ENCODE data around the gene LSM2. TPM values are rescaled to one million over a fixed set of nuclear protein-coding genes. Genes with fewer than 3 reads are reported as not detected.
"Not testable (repeated sequence)": the region's sequence is repeated elsewhere in the genome, so short reads cannot be mapped to it uniquely, and the experiment has no call there.

The LSM2 gene
- 10 to 100 TPM; 25.6 to 42.9 TPM for polyA plus RNA-seq

- Histone ChIP-seq H3K4me1 (ENCODE audit: control insufficient read depth in 2 of 2, insufficient read depth in 2 of 2, low read length in 1 of 2) (peaks cover 0 to 2% of the 10 kb centered on the region in 2 donors), H3K9me3 (ENCODE audit: control insufficient read depth in 2 of 2, insufficient read depth in 1 of 2, low read depth in 1 of 2, low read length in 1 of 2) (no peaks in the 10 kb centered on the region), H3K27ac (ENCODE audit: low read depth in 2 of 2, low read length in 1 of 2) (peak within 1 kb of the TSS; percentile 94 to 97), H3K4me3 (ENCODE audit: low read depth in 1 of 2, low read length in 2 of 2) (peak within 1 kb of the TSS; percentile 60 to 69), H3K27me3 (ENCODE audit: control insufficient read depth in 1 of 2, insufficient read depth in 2 of 2, low read length in 2 of 2) (no peaks in the 10 kb centered on the region), H3K36me3 (ENCODE audit: control insufficient read depth in 2 of 2, insufficient read depth in 2 of 2, low read length in 1 of 2) (no peaks in the 10 kb centered on the region)
- 0 to 1% methylated on average over 49 to 51 of the region's 51 CpGs for WGBS, 2 donors
Measured at GRCh38 chr6:31806470-31807272, at the start of gene LSM2. Gene LSM2 (minus strand): TSS chr6:31806966. CDS start chr6:31806757, 209 bp downstream.

DNA sequence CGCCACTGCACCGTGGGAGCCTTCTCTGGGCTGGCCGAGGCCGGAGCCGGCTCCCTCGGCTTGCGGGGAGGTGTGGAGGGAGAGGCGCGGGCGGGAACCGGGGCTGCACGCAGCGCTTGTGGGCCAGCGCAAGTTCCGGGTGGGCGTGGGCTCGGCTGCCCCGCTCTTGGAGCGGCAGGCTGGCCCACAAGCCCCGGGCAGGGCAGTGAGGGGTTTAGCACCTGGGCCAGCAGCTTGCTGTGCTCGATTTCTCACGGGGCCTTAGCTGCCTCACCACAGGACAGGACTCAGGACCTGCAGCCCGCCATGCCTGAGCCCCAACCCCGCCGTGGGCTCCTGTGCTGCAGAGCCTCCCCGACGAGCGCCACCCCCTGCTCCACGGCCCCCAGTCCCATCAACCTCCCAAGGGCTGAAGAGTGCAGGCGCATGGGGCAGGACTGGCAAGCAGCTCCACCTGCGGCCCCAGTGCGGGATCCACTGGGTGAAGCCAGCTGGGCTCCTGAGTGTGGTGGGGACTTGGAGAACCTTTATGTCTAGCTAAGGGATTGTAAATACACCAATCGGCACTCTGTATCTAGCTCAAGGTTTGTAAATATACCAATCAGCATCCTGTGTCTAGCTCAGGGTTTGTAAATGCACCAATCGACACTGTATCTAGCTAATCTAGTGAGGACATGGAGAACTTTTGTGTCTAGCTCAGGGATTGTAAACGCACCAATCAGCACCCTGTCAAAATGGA, 45.4 kb upstream of the LSM2 start:
- H3K4me1 ChIP-seq (ENCODE audit: control insufficient read depth in 2 of 2, insufficient read depth in 2 of 2, low read length in 1 of 2); H3K27me3 ChIP-seq (ENCODE audit: control insufficient read depth in 1 of 2, insufficient read depth in 2 of 2, low read length in 2 of 2); H3K27ac ChIP-seq (ENCODE audit: low read depth in 2 of 2, low read length in 1 of 2); H3K9me3 ChIP-seq (ENCODE audit: control insufficient read depth in 2 of 2, insufficient read depth in 1 of 2, low read depth in 1 of 2, low read length in 1 of 2); H3K36me3 ChIP-seq (ENCODE audit: control insufficient read depth in 2 of 2, insufficient read depth in 2 of 2, low read length in 1 of 2); H3K4me3 ChIP-seq (ENCODE audit: low read depth in 1 of 2, low read length in 2 of 2): not testable (repeated sequence)
- 90 to 91% methylated on average over 35 of the region's 35 CpGs for WGBS, 2 donors

DNA sequence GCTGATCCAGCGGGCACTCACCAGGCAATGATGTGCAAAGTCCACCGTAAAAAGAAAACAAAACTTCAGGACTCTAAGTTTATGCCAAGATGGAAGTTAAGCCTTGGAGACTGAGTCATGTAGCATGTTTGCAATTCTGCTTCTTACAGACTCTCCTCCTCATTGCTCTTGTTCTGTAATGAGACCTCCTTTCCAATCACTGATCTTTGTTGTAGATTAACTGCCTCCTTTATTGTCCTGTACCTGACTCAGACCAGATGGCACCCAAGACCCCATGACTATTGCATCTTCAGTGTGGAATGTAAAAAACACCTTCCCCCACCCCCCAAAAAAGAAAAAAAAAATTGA, 44.7 kb upstream of the LSM2 start:
- H3K4me1 ChIP-seq (ENCODE audit: control insufficient read depth in 2 of 2, insufficient read depth in 2 of 2, low read length in 1 of 2) = no peaks in the 10 kb centered on the region
- H3K36me3 ChIP-seq (ENCODE audit: control insufficient read depth in 2 of 2, insufficient read depth in 2 of 2, low read length in 1 of 2) = no peaks in the 10 kb centered on the region
- H3K9me3 ChIP-seq (ENCODE audit: control insufficient read depth in 2 of 2, insufficient read depth in 1 of 2, low read depth in 1 of 2, low read length in 1 of 2) = peaks cover 0 to 2% of the 10 kb centered on the region in 2 donors
- H3K4me3 ChIP-seq (ENCODE audit: low read depth in 1 of 2, low read length in 2 of 2) = no peak overlapping the region
- H3K27ac ChIP-seq (ENCODE audit: low read depth in 2 of 2, low read length in 1 of 2) = no peak overlapping the region
- 58 to 63% methylated on average over 2 of the region's 2 CpGs for WGBS, 2 donors
- H3K27me3 ChIP-seq (ENCODE audit: control insufficient read depth in 1 of 2, insufficient read depth in 2 of 2, low read length in 2 of 2) = no peaks in the 10 kb centered on the region

GRCh38 chr6:31850765-31851484, 44.2 kb upstream of the LSM2 start:
- 94 to 97% methylated on average over 2 of the region's 2 CpGs for WGBS, 2 donors

DNA sequence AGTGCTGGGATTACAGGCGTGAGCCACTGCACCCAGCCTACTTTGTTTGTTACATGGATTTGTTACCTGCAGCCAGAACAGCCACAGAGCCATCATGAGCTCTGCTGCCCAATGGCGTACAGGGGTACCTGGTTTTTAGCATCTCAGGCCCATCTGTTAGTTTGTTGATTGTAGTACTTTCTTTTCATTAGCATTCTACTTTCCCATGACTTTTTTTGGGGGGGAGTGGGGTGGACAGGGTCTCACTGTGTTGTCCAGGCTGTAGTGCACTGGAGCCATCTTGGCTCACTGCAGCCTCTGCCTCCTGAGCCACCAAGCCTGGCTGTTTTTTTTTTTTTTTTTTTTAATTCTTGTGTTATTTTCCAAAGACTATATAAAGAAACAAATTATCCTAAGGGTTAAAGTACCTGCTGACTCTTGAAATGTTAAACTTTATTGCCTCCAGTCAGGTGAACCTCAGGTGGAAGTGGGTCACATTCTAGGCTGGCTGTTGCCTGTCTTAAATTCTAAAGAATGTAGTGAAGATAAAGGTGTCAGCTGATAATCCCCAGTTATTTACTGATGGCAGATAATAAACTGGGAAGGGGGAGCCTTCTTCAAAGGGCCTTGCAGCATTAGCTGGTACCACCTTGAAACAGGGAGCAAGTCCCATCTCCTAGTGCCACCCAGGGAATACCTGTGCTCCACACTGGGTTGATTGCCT, 40.7 kb upstream of the LSM2 start:
- no peak overlapping the region for H3K4me3 ChIP-seq (ENCODE audit: low read depth in 1 of 2, low read length in 2 of 2)
- no peaks in the 10 kb centered on the region for H3K36me3 ChIP-seq (ENCODE audit: control insufficient read depth in 2 of 2, insufficient read depth in 2 of 2, low read length in 1 of 2)
- no peaks in the 10 kb centered on the region for H3K9me3 ChIP-seq (ENCODE audit: control insufficient read depth in 2 of 2, insufficient read depth in 1 of 2, low read depth in 1 of 2, low read length in 1 of 2)
- 81 to 84% methylated on average over 2 of the region's 2 CpGs for WGBS, 2 donors
- no peak overlapping the region for H3K27ac ChIP-seq (ENCODE audit: low read depth in 2 of 2, low read length in 1 of 2)
- H3K27me3 ChIP-seq (ENCODE audit: control insufficient read depth in 1 of 2, insufficient read depth in 2 of 2, low read length in 2 of 2) = no peaks in the 10 kb centered on the region
- no peaks in the 10 kb centered on the region for H3K4me1 ChIP-seq (ENCODE audit: control insufficient read depth in 2 of 2, insufficient read depth in 2 of 2, low read length in 1 of 2)

More at GRCh38 chr6:31850765-31851484, 44.2 kb upstream of the LSM2 start:
- Histone ChIP-seq H3K9me3 (ENCODE audit: control insufficient read depth in 2 of 2, insufficient read depth in 1 of 2, low read depth in 1 of 2, low read length in 1 of 2) (peaks cover 0 to 2% of the 10 kb centered on the region in 2 donors), H3K36me3 (ENCODE audit: control insufficient read depth in 2 of 2, insufficient read depth in 2 of 2, low read length in 1 of 2) (no peaks in the 10 kb centered on the region), H3K27ac (ENCODE audit: low read depth in 2 of 2, low read length in 1 of 2) (no peak overlapping the region), H3K4me1 (ENCODE audit: control insufficient read depth in 2 of 2, insufficient read depth in 2 of 2, low read length in 1 of 2) (no peaks in the 10 kb centered on the region), H3K27me3 (ENCODE audit: control insufficient read depth in 1 of 2, insufficient read depth in 2 of 2, low read length in 2 of 2) (no peaks in the 10 kb centered on the region), H3K4me3 (ENCODE audit: low read depth in 1 of 2, low read length in 2 of 2) (no peak overlapping the region)

DNA sequence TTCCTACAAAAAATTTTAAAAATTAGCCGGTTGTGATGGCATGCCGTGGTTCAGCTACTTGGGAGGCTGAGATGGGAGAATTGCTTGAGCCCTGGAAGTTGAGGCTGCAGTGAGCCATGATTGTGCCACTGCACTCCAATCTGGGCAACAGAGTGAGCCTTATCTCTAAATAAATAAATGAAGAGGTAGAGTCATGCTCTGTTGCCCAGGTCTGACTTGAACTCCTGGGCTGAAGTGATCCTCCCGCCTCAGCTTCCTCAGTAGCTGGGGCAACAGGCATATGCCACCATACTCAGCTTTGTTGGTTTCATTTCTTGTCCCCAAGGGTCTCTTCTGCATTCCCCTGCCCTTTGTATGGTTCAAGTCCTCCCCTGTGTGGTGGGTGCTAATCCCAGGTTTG, 37.7 kb upstream of the LSM2 start:
- Histone ChIP-seq H3K36me3 (ENCODE audit: control insufficient read depth in 2 of 2, insufficient read depth in 2 of 2, low read length in 1 of 2) (no peaks in the 10 kb centered on the region), H3K4me1 (ENCODE audit: control insufficient read depth in 2 of 2, insufficient read depth in 2 of 2, low read length in 1 of 2) (no peaks in the 10 kb centered on the region), H3K27ac (ENCODE audit: low read depth in 2 of 2, low read length in 1 of 2) (no peak overlapping the region), H3K27me3 (ENCODE audit: control insufficient read depth in 1 of 2, insufficient read depth in 2 of 2, low read length in 2 of 2) (no peaks in the 10 kb centered on the region), H3K9me3 (ENCODE audit: control insufficient read depth in 2 of 2, insufficient read depth in 1 of 2, low read depth in 1 of 2, low read length in 1 of 2) (no peaks in the 10 kb centered on the region), H3K4me3 (ENCODE audit: low read depth in 1 of 2, low read length in 2 of 2) (no peak overlapping the region)
- WGBS, 2 donors = 86 to 94% methylated on average over 3 of the region's 3 CpGs

DNA sequence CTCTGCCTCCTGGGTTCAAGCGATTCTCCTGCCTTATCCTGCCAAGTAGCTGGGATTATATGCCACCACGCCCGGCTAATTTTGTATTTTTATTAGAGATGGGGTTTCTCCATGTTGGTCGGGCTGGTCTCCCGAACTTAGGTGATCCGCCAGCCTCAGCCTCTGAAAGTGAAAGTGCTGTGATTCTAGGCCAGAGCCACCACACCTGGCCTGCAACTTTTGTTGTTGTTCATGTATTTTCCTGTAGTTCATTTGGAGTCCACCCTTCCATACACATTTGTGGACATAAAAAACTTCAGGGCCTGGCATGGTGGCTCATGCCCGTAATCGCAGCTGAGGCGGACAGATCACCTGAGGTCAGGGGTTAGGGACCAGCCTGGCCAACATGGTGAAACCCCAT, 35.3 kb upstream of the LSM2 start:
- H3K36me3 ChIP-seq (ENCODE audit: control insufficient read depth in 2 of 2, insufficient read depth in 2 of 2, low read length in 1 of 2) = peaks cover 0 to 14% of the 10 kb centered on the region in 2 donors
- H3K27ac ChIP-seq (ENCODE audit: low read depth in 2 of 2, low read length in 1 of 2) = peak overlapping the region in 1 of 2 donors; percentile 35
- H3K4me3 ChIP-seq (ENCODE audit: low read depth in 1 of 2, low read length in 2 of 2) = no peak overlapping the region
- WGBS, 2 donors = 62 to 69% methylated on average over 9 of the region's 9 CpGs
- H3K27me3 ChIP-seq (ENCODE audit: control insufficient read depth in 1 of 2, insufficient read depth in 2 of 2, low read length in 2 of 2) = no peaks in the 10 kb centered on the region
- H3K4me1 ChIP-seq (ENCODE audit: control insufficient read depth in 2 of 2, insufficient read depth in 2 of 2, low read length in 1 of 2) = peaks cover 0 to 3% of the 10 kb centered on the region in 2 donors
- H3K9me3 ChIP-seq (ENCODE audit: control insufficient read depth in 2 of 2, insufficient read depth in 1 of 2, low read depth in 1 of 2, low read length in 1 of 2) = no peaks in the 10 kb centered on the region

GRCh38 chr6:31839779-31840126, 33.0 kb upstream of the LSM2 start:
- not testable (repeated sequence) for H3K4me1 ChIP-seq (ENCODE audit: control insufficient read depth in 2 of 2, insufficient read depth in 2 of 2, low read length in 1 of 2); H3K27ac ChIP-seq (ENCODE audit: low read depth in 2 of 2, low read length in 1 of 2); H3K9me3 ChIP-seq (ENCODE audit: control insufficient read depth in 2 of 2, insufficient read depth in 1 of 2, low read depth in 1 of 2, low read length in 1 of 2); H3K4me3 ChIP-seq (ENCODE audit: low read depth in 1 of 2, low read length in 2 of 2); H3K27me3 ChIP-seq (ENCODE audit: control insufficient read depth in 1 of 2, insufficient read depth in 2 of 2, low read length in 2 of 2)
- H3K36me3 ChIP-seq (ENCODE audit: control insufficient read depth in 2 of 2, insufficient read depth in 2 of 2, low read length in 1 of 2) = peaks cover 0 to 14% of the 10 kb centered on the region in 2 donors
- 87 to 89% methylated on average over 8 of the region's 8 CpGs for WGBS, 2 donors

GRCh38 chr6:31838968-31839367, 32.2 kb upstream of the LSM2 start:
- Histone ChIP-seq H3K9me3 (ENCODE audit: control insufficient read depth in 2 of 2, insufficient read depth in 1 of 2, low read depth in 1 of 2, low read length in 1 of 2) (no peaks in the 10 kb centered on the region), H3K27me3 (ENCODE audit: control insufficient read depth in 1 of 2, insufficient read depth in 2 of 2, low read length in 2 of 2) (no peaks in the 10 kb centered on the region), H3K27ac (ENCODE audit: low read depth in 2 of 2, low read length in 1 of 2) (no peak overlapping the region), H3K4me1 (ENCODE audit: control insufficient read depth in 2 of 2, insufficient read depth in 2 of 2, low read length in 1 of 2) (peaks cover 0 to 5% of the 10 kb centered on the region in 2 donors), H3K4me3 (ENCODE audit: low read depth in 1 of 2, low read length in 2 of 2) (no peak overlapping the region), H3K36me3 (ENCODE audit: control insufficient read depth in 2 of 2, insufficient read depth in 2 of 2, low read length in 1 of 2) (peaks cover 0 to 14% of the 10 kb centered on the region in 2 donors)
- 96 to 98% methylated on average over 3 of the region's 3 CpGs for WGBS, 2 donors
